AG09319 (cell line): ENCODE measurements around the gene SNX33.
A peak's percentile ranks its signal among the peaks of the same experiment; 100 is the strongest.

Experiments used
- DNase-seq: peaks from one replicate; pipeline ENCODE4 v3.0.0-alpha.2; 2010; ENCODE audit warnings: low read depth; ENCODE audit errors: extremely low read depth
- CTCF ChIP-seq: IDR thresholded peaks from 2 replicates; pipeline ENCODE4 v1.5.1; 2011; ENCODE audit warnings: low read depth, mild to moderate bottlenecking, inconsistent platforms, low read length, moderate library complexity

The SNX33 gene

DNA sequence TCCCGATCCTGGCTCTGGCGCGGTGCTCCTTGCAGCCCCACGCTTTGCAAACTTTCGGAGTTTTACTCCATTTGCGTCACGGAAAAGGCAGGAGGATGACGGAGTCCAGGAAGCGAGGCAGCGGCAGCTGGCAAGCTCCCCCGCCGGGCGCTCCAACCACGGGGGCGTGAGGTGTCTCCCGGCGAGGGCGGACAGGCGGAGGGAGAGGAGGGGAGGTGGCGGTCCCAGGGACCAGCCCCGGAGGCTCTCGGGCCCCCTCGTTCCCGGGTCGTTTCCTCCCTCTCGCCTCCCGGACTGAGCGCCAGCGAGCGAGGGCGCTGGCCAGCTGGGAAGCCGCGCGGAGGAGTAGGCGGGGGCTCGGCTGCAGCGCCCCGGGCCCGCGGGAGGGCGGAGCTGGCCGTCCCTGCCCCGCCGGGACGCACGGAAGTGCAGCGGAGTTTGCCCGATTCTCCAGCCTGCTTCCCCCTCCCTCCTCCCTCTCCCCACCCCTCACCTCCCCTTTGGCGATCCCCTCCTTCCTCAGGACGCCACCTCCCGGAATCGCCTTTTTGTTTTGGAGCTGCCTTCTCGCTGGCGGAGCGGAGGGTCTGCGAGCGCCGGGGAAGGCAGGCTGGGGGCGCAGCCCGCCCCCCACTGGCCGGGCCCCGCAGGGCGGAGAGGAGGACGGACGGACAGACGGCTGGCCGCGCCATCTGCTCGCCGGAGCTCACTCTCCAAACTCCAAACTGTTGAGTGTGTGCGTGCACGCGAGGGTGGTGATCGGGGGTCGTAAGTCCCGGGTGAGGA, at the start of gene SNX33:
TSS of gene SNX33 (plus strand) at position 543 of the 786 bp plus-strand sequence. CDS start 1,191 bp downstream, outside the sequence.
- TF ChIP-seq CTCF = peak; percentile 34
- peak; percentile 66 for DNase-seq

- no peak for TF ChIP-seq CTCF
- no peak for DNase-seq
Measured at GRCh38 chr15:75598361-75598760, 49.4 kb upstream of the SNX33 start.

- DNase-seq = no peak
- no peak for TF ChIP-seq CTCF
Measured at GRCh38 chr15:75599401-75599800, 48.3 kb upstream of the SNX33 start.

DNA sequence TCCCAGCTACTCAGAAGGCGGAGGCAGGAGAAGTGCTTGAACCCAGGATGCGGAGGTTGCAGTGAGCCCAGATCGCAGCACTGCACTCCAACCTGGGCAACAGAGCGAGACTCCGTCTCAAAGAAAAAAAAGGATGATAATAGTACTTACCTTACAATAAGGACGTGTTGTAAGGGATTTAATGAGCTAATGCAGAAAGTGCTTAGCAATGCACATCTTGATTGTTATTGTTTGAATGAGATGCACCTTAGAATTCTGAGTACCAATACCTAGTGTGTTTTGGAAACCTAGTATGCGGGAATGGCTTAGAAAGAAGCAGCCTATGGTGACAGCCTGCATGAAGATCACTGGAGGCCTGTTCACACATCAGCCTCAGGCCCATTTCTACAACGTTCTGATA, 41.7 kb upstream of the SNX33 start:
- DNase-seq = no peak
- no peak for TF ChIP-seq CTCF

GRCh38 chr15:75606711-75607699, 40.7 kb upstream of the SNX33 start:
- no peak for DNase-seq
- no peak for TF ChIP-seq CTCF

- DNase-seq = no peak
- TF ChIP-seq CTCF = no peak
Measured at GRCh38 chr15:75616766-75617165, 30.9 kb upstream of the SNX33 start.
